Thyroid gland (tissue), 4 donors: Measurements from ENCODE around the gene C1orf122.

Source experiments
- CTCF ChIP-seq, 6 experiments: fragments of 200-600 bp in 3 of 6; fragments of 450-650 bp in 3 of 6; sonication (generic) in 3 of 6; IDR thresholded peaks; one replicate each; pipeline ENCODE4 v1.5.1; 2016 to 2019; ENCODE audit warnings: antibody characterized with exemption in 6 of 6, mild to moderate bottlenecking in 2 of 6, inconsistent platforms in 1 of 6, moderate library complexity in 1 of 6
- POLR2A ChIP-seq, 2 donors: fragments of 450-650 bp; IDR thresholded peaks; one replicate each; pipeline ENCODE4 v1.6.1; 2017; ENCODE audit warnings: antibody characterized with exemption in 2 of 2, mild to moderate bottlenecking in 2 of 2, moderate library complexity in 1 of 2

DNA sequence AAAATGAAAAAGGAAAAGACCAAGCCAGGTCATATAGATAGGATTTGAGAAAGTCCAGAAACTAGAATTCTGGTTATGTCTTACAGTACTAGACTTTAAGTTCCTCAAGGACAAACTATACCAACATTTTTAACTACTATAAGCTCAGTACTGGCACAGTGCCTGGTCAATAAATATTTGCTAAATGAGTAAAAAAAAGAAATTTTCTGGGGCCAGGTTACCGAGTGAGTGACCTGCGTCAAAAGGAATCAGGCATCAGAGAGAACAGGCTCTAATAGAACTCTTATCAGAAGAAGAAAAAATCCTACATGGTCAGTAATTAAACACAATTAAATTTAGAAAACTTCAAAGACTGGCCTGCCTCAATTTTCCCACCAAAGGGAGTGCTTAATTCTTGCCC lies 24.2 kb downstream of the C1orf122 start:
- TF ChIP-seq CTCF (IDR thresholded peaks at IDR 0.05), result no peak
- TF ChIP-seq POLR2A (IDR thresholded peaks at IDR 0.05), result no peak
